Activated CD4-positive, alpha-beta memory T cell treated with anti-CD3 and anti-CD28 coated beads, Interleukin-2, amount 10 ng/mL, durations not matched to agents 7 days and 5 days (primary cell): ENCODE measurements around the gene NFKBIE. TPM values are rescaled to one million over a fixed set of nuclear protein-coding genes. Genes with fewer than 3 reads are reported as not detected.
"Not testable (repeated sequence)": the region's sequence is repeated elsewhere in the genome, so short reads cannot be mapped to it uniquely, and the experiment has no call there.

ENCODE experiments used
- CTCF ChIA-PET: fragments of 350-600 bp; sonication (Branson Sonifier 250); formaldehyde crosslinking; loops from one replicate; lab custom pipeline; 2021; ENCODE audit warnings: antibody characterized with exemption, inconsistent platforms; lab: Charles Lee
- POLR2A ChIA-PET: fragments of 350-600 bp; sonication (Branson Sonifier 250); formaldehyde crosslinking; loops from one replicate; lab custom pipeline; 2021; ENCODE audit warnings: antibody characterized with exemption; lab: Charles Lee
- DNase-seq: peaks from one replicate; pipeline ENCODE4 v3.0.0-alpha.2; 2020
- H3K27ac Mint-ChIP-seq: one replicate; pipeline ENCODE4 v1.8.0; 2021; ENCODE audit warnings: mild to moderate bottlenecking, mixed read lengths
- H3K27me3 Mint-ChIP-seq: one replicate; pipeline ENCODE4 v1.8.0; 2021; ENCODE audit warnings: mixed read lengths
- H3K36me3 Mint-ChIP-seq: one replicate; pipeline ENCODE4 v1.8.0; 2021; ENCODE audit warnings: low read depth, mixed read lengths
- H3K4me1 Mint-ChIP-seq: one replicate; pipeline ENCODE4 v1.8.0; 2021; ENCODE audit warnings: mixed read lengths
- H3K4me3 Mint-ChIP-seq: one replicate; pipeline ENCODE4 v1.8.0; 2021; ENCODE audit warnings: mild to moderate bottlenecking, mixed read lengths
- H3K9me3 Mint-ChIP-seq: one replicate; pipeline ENCODE4 v1.8.0; 2021; ENCODE audit warnings: mixed read lengths
- total RNA-seq, 2 experiments: library from RNA; stranded (reverse); gene quantifications; one replicate each; pipeline ENCODE4 v1.2.3, GENCODE V29; 2021

Gene NFKBIE
- total RNA-seq, result 10 to 100 TPM; 20.8 to 21.7 TPM

DNA sequence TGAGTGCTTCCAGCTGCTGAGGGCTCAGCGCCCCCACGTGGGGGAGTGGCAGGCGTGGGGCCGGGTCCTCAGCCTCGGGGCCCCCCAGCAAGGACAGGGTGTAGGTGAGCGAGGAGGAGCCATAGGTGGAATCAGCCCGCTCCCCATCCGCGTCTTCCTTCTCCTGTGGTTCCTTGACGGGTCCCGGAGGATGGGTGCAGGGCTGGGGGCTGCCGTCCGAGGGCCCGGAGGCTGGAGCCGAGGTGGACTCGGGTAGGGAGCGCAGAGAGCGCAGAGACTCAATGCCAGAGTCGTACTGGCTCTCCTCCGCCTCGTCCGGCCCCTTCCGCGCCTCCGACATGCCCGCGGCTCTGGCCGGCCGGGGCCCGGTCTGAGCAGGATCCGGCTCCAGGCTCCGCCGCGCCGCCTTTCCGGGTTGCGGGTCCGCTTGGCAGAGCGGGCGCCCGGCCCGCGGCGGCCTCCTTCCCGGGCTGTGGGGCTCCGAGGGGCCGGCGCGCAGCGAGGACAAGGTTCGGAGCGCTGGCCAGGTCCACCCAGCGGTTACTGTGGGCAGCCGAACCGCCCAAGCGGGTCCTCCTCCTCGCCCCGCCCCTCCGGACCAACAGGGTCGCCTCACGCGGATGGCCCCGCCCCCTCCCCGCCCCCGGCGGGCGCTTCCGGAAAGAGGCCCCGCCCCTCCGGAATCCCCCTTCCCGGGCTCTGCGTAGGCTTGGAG is at the start of gene NFKBIE:
Gene NFKBIE (minus strand): TSS at position 545 of the 715 bp plus-strand sequence. CDS start 205 bp downstream, at position 340.
- Mint-ChIP-seq H3K27me3 (peaks cover 23% of the 10 kb centered on the region), H3K36me3 (peaks cover 27% of the 10 kb centered on the region), H3K4me1 (peaks cover 55% of the 10 kb centered on the region), H3K4me3 (peak within 1 kb of the TSS; percentile 97), H3K9me3 (no peaks in the 10 kb centered on the region), H3K27ac (peak within 1 kb of the TSS; percentile 94)
- ChIA-PET POLR2A (interaction anchor here (0.7 to 8.1 kb wide), 6 partner anchors 11 to 122 kb away, joined by 3 to 110 read pairs (median 5); partner anchors contain the start of genes HSP90AB1 and SLC29A1), CTCF (interaction anchor here (0.9 to 2.1 kb wide), 10 partner anchors 10 to 73 kb away, joined by 3 to 9 read pairs (median 6); partner anchors contain the start of gene AARS2)
- DNase-seq, result peak; percentile 94

DNA sequence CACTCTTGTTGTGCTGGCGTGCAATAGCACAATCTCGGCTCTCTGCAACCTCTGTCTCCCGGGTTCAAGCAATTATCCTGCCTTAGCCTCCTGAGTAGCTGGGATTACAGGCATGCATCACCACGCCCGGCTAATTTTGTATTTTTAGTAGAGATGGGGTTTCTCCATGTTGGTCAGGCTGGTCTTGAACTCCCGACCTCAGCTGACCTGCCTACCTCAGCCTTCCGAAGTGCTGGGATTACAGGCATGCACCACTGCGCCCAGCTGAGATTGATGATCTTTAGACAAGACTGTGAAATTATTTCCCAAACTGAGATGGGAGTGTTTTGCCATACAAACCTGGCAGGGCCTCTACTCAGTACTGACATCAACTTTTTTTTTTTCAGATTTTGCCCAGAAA is 49.3 kb upstream of the NFKBIE start:
- CTCF ChIA-PET, result interaction anchor here (1.2 to 3.4 kb wide), 3 partner anchors 10 to 47 kb away, joined by 3 to 24 read pairs (median 4); no protein-coding TSS in a partner anchor
- peaks cover 18% of the 10 kb centered on the region for H3K4me1 Mint-ChIP-seq
- not testable (repeated sequence) for H3K4me3 Mint-ChIP-seq

DNA sequence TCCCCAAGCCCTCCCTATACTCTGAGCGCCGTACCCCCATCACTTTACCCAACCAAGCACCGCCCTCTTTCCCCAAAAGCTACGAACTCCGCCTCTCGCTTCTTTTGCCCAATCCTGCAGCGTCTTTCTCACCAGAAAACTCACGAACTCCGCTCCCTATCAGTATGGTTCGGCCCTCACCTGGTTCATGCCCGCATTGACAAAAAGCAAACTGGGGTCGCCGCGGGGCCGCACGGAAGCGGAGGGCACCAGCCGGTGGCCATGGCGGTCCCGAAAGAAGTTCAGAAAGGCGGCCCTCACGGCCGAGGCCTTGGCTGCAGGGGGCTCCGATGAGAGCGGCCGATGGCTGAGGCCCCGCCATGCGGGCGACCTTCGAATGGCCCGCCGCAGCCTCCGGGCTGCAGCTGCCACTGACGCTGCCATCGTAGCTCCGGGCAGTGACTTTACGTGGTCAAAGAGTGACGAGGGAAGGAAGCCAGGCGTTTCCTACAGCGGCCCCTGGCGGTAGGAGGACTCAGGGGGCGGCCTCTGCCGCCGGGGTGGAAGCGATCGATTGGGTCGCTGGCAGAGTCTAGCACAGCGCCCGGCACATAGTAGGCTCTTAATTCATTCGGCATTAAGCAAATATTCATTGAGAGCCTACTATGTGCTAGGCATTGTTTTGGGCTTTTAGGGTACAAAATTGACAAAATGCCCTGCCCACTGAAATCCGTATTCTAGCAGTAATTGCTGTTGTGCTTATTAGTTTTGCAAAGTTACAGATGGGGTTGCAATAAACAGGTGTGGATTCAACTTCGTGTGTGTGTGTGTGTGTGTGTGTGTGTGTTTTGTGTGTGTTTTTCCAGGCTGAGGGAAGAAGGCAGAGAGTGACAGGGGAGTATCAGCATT is 47.8 kb upstream of the NFKBIE start, which contains the start of gene AARS2:
Gene AARS2 (minus strand): TSS at position 447 of the 888 bp plus-strand sequence. CDS start 24 bp downstream, at position 423.
- H3K9me3 Mint-ChIP-seq, result no peaks in the 10 kb centered on the region
- POLR2A ChIA-PET, result interaction anchor here (0.9 to 3.1 kb wide), 12 partner anchors 9 to 181 kb away, joined by 3 to 13 read pairs (median 4); partner anchors contain the start of genes CDC5L and HSP90AB1
- peaks cover 18% of the 10 kb centered on the region for H3K4me1 Mint-ChIP-seq
- CTCF ChIA-PET, result interaction anchor here (0.7 to 3.4 kb wide), 24 partner anchors 9 to 140 kb away, joined by 3 to 24 read pairs (median 4); partner anchors contain the start of genes SLC35B2 and SPATS1
- peaks cover 13% of the 10 kb centered on the region for H3K27me3 Mint-ChIP-seq
- H3K4me3 Mint-ChIP-seq, result peak within 1 kb of the TSS; percentile 96
- H3K36me3 Mint-ChIP-seq, result peaks cover 16% of the 10 kb centered on the region
- peak within 1 kb of the TSS; percentile 84 for H3K27ac Mint-ChIP-seq
- DNase-seq, result peak; percentile 92

More for the DNA sequence above, 49.3 kb upstream of the NFKBIE start:
- Mint-ChIP-seq H3K27me3 (peaks cover 27% of the 10 kb centered on the region), H3K36me3 (peaks cover 14% of the 10 kb centered on the region)
- not testable (repeated sequence) for H3K9me3 Mint-ChIP-seq, H3K27ac Mint-ChIP-seq, DNase-seq
- POLR2A ChIA-PET, result interaction anchor here (1.2 kb wide), 1 partner anchor 19 kb away, joined by 4 read pairs; no protein-coding TSS in a partner anchor

DNA sequence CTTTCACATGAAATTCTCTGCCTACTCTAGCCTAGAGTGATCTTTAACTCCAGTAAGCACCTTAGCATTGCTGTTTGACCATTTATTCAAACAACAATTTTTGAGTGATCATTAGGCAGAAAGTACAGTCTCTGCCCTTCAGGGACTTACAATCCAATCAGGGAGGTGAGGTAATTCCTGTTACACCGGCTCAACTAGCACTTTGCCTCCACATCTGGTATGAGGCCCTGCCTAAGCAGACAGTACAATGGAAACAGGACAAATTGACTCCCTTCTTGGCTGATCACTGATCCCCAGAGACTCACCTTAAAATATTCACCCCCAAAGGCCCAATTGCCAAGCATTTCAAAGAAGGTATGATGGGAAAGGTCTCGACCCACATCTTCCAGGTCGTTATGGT is 46.4 kb upstream of the NFKBIE start:
- Mint-ChIP-seq H3K4me3 (peak overlapping the region; percentile 96), H3K27ac (peak overlapping the region; percentile 28), H3K27me3 (peaks cover 2% of the 10 kb centered on the region), H3K4me1 (peaks cover 18% of the 10 kb centered on the region), H3K36me3 (peaks cover 16% of the 10 kb centered on the region), H3K9me3 (no peaks in the 10 kb centered on the region)
- ChIA-PET POLR2A (interaction anchor here (0.8 to 3.1 kb wide), 6 partner anchors 10 to 65 kb away, joined by 3 to 13 read pairs (median 7); partner anchors contain the start of gene HSP90AB1), CTCF (interaction anchor here (1.3 to 2.9 kb wide), 6 partner anchors 8 to 47 kb away, joined by 4 to 14 read pairs (median 6); no protein-coding TSS in a partner anchor)
- no peak for DNase-seq

- no peaks in the 10 kb centered on the region for H3K9me3 Mint-ChIP-seq
- H3K27ac Mint-ChIP-seq, result no peak overlapping the region
- H3K27me3 Mint-ChIP-seq, result peaks cover 2% of the 10 kb centered on the region
- ChIA-PET CTCF (interaction anchor here (0.7 to 2.9 kb wide), 3 partner anchors 7 to 47 kb away, joined by 3 to 14 read pairs (median 7); no protein-coding TSS in a partner anchor), POLR2A (interaction anchor here (0.8 to 3.1 kb wide), 3 partner anchors 12 to 76 kb away, joined by 3 to 11 read pairs (median 3); partner anchors contain the start of gene CDC5L)
- no peak for DNase-seq
- H3K36me3 Mint-ChIP-seq, result peaks cover 16% of the 10 kb centered on the region
- peak overlapping the region; percentile 96 for H3K4me3 Mint-ChIP-seq
- H3K4me1 Mint-ChIP-seq, result peaks cover 18% of the 10 kb centered on the region
Observed at GRCh38 chr6:44311304-44311703, 46.0 kb upstream of the NFKBIE start.

GRCh38 chr6:44310241-44310640 is 44.9 kb upstream of the NFKBIE start:
- H3K27ac Mint-ChIP-seq, result no peak overlapping the region
- DNase-seq, result no peak
- no peak overlapping the region for H3K4me3 Mint-ChIP-seq
- H3K4me1 Mint-ChIP-seq, result peaks cover 18% of the 10 kb centered on the region
- H3K27me3 Mint-ChIP-seq, result no peaks in the 10 kb centered on the region
- no peaks in the 10 kb centered on the region for H3K9me3 Mint-ChIP-seq
- POLR2A ChIA-PET, result interaction anchor here (1.2 kb wide), 1 partner anchor 77 kb away, joined by 3 read pairs; the partner anchor contains the start of gene CDC5L
- CTCF ChIA-PET, result interaction anchor here (0.9 kb wide), 1 partner anchor 43 kb away, joined by 3 read pairs; no protein-coding TSS in a partner anchor
- H3K36me3 Mint-ChIP-seq, result peaks cover 22% of the 10 kb centered on the region

- Mint-ChIP-seq H3K4me3 (no peak overlapping the region), H3K4me1 (peaks cover 18% of the 10 kb centered on the region), H3K27ac (no peak overlapping the region), H3K36me3 (peaks cover 22% of the 10 kb centered on the region), H3K9me3 (no peaks in the 10 kb centered on the region), H3K27me3 (no peaks in the 10 kb centered on the region)
- no peak for DNase-seq
- ChIA-PET POLR2A (interaction anchor here (0.9 kb wide), 1 partner anchor 41 kb away, joined by 3 read pairs; no protein-coding TSS in a partner anchor), CTCF (interaction anchor here (0.6 to 1.5 kb wide), 3 partner anchors 11 to 38 kb away, joined by 3 to 4 read pairs (median 4); no protein-coding TSS in a partner anchor)
Observed at GRCh38 chr6:44309631-44310030, 44.3 kb upstream of the NFKBIE start.

DNA sequence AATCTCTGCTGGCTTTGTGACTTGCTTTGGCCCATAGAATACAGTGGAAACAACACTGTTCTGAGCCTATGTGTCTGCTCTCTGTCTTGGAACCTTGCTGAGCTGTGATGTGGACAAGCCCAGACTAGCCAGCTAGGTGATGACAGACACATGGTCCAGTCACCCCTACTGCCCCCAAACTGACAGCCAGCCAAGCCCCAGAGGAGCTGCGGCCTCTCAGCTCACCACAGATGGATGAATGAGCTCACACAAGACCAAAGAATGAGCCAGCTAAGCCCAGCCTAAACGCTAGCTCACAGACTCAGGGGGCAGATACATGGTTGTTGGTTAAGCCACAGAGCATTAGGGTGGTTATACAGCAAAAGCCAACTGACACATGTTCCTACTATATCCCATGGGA is 43.7 kb upstream of the NFKBIE start:
- ChIA-PET POLR2A (interaction anchor here (0.9 kb wide), 1 partner anchor 41 kb away, joined by 3 read pairs; no protein-coding TSS in a partner anchor), CTCF (interaction anchor here (0.6 to 1.5 kb wide), 3 partner anchors 11 to 38 kb away, joined by 3 to 4 read pairs (median 4); no protein-coding TSS in a partner anchor)
- Mint-ChIP-seq H3K9me3 (no peaks in the 10 kb centered on the region), H3K4me1 (peaks cover 18% of the 10 kb centered on the region), H3K36me3 (peaks cover 22% of the 10 kb centered on the region), H3K27ac (no peak overlapping the region), H3K4me3 (no peak overlapping the region), H3K27me3 (no peaks in the 10 kb centered on the region)
- DNase-seq, result no peak

- peaks cover 29% of the 10 kb centered on the region for H3K36me3 Mint-ChIP-seq
- H3K4me1 Mint-ChIP-seq, result peaks cover 8% of the 10 kb centered on the region
- DNase-seq, result no peak
- H3K27ac Mint-ChIP-seq, result no peak overlapping the region
- H3K27me3 Mint-ChIP-seq, result no peaks in the 10 kb centered on the region
- CTCF ChIA-PET, result no interaction called here
- H3K4me3 Mint-ChIP-seq, result no peak overlapping the region
- H3K9me3 Mint-ChIP-seq, result no peaks in the 10 kb centered on the region
- POLR2A ChIA-PET, result interaction anchor here (0.6 kb wide), 1 partner anchor 10 kb away, joined by 4 read pairs; no protein-coding TSS in a partner anchor
Observed at GRCh38 chr6:44307217-44307616, 41.9 kb upstream of the NFKBIE start.

DNA sequence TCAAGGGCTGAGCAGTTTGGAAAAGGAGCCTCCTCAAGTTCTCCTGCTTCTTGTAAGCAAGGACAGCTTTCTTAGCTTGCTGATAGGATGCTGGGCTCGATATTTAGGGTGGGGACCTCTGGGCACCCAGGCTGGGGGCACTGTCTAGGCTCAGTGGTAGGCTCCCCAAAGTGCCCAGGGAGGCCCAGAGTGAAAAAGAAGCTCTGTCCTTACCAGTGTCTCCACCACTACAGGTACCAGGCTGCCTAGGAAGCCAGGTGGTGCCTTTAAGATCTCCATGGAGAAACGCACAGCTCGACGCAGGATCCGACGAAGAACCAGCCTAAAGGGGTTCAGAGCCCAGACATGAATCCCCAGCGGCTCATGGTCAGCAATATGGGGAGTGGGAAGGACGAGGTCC is 41.4 kb upstream of the NFKBIE start:
- Mint-ChIP-seq H3K27ac (no peak overlapping the region), H3K9me3 (no peaks in the 10 kb centered on the region), H3K4me1 (peaks cover 3% of the 10 kb centered on the region), H3K27me3 (no peaks in the 10 kb centered on the region), H3K36me3 (peaks cover 33% of the 10 kb centered on the region), H3K4me3 (no peak overlapping the region)
- CTCF ChIA-PET, result interaction anchor here (4.1 kb wide), 1 partner anchor 39 kb away, joined by 36 read pairs; no protein-coding TSS in a partner anchor
- DNase-seq, result no peak
- POLR2A ChIA-PET, result no interaction called here

GRCh38 chr6:44305200-44305725 is 39.9 kb upstream of the NFKBIE start:
- no peak for DNase-seq
- H3K27ac Mint-ChIP-seq, result no peak overlapping the region
- H3K36me3 Mint-ChIP-seq, result peaks cover 40% of the 10 kb centered on the region
- H3K4me3 Mint-ChIP-seq, result no peak overlapping the region
- ChIA-PET POLR2A (interaction anchor here (1.2 to 2.8 kb wide), 4 partner anchors 8 to 49 kb away, joined by 3 to 12 read pairs (median 6); partner anchors contain the start of genes AARS2 and SLC35B2), CTCF (interaction anchor here (0.6 to 4.1 kb wide), 15 partner anchors 7 to 131 kb away, joined by 3 to 36 read pairs (median 4); partner anchors contain the start of gene AARS2)
- no peaks in the 10 kb centered on the region for H3K9me3 Mint-ChIP-seq
- no peaks in the 10 kb centered on the region for H3K27me3 Mint-ChIP-seq
- no peaks in the 10 kb centered on the region for H3K4me1 Mint-ChIP-seq
